ENCODE data around the gene IFFO2. TPM values are rescaled to one million over a fixed set of nuclear protein-coding genes. Genes with fewer than 3 reads are reported as not detected.

The IFFO2 gene
- total RNA-seq, 1 donor from 2014 or later = 39.6 TPM

GRCh38 chr1:18883636-18884418 lies 72.6 kb downstream of the IFFO2 start:
- peaks cover 21% of the 10 kb centered on the region for H3K36me3 Mint-ChIP-seq (ENCODE audit: low read depth, unreplicated experiment)
- H3K4me1 ChIP-seq (ENCODE audit: insufficient read depth, low read length) = peaks cover 9% of the 10 kb centered on the region
- peaks cover 3% of the 10 kb centered on the region for H4K20me1 ChIP-seq (ENCODE audit: insufficient read depth, low read length)
- H3K9ac ChIP-seq (ENCODE audit: low read length) = no peak overlapping the region
- no peak overlapping the region for H3K27ac Mint-ChIP-seq (ENCODE audit: unreplicated experiment)
- peaks cover 11% of the 10 kb centered on the region for H3K4me1 Mint-ChIP-seq (ENCODE audit: low read depth, unreplicated experiment)
- peaks cover 2% of the 10 kb centered on the region for H3K9me3 Mint-ChIP-seq (ENCODE audit: unreplicated experiment)
- H2AFZ ChIP-seq (ENCODE audit: low read depth, low read length) = no peak overlapping the region
- TF ChIP-seq EZH2 (IDR thresholded peaks at IDR 0.05; ENCODE audit: insufficient read depth, low read length) (no peak), CTCF (IDR thresholded peaks at IDR 0.05; ENCODE audit: insufficient read depth, low read depth, low read length) (peak; percentile 84)
- H3K9me3 ChIP-seq (ENCODE audit: insufficient read depth, low read depth, low read length) = no peaks in the 10 kb centered on the region
- H3K27me3 Mint-ChIP-seq (ENCODE audit: low read depth, unreplicated experiment) = peaks cover 9% of the 10 kb centered on the region
- no peaks in the 10 kb centered on the region for H3K27me3 ChIP-seq (ENCODE audit: insufficient read depth, low read length)
- DNase-seq (ENCODE audit: low read depth) (peak; percentile 61), FAIRE-seq (no peak)
- H3K36me3 ChIP-seq (ENCODE audit: insufficient read depth, low read length) = no peaks in the 10 kb centered on the region
- H3K4me2 ChIP-seq (ENCODE audit: low read length) = no peak overlapping the region
- no peak overlapping the region for H3K4me3 Mint-ChIP-seq (ENCODE audit: unreplicated experiment)
- no peaks in the 10 kb centered on the region for H3K79me2 ChIP-seq (ENCODE audit: insufficient read depth, low read length)
- no peak overlapping the region for H3K27ac ChIP-seq (ENCODE audit: low read depth, low read length)
- no peak overlapping the region for H3K4me3 ChIP-seq (ENCODE audit: insufficient read depth, low read depth, low read length)

GRCh38 chr1:18883079-18883478 lies 73.4 kb downstream of the IFFO2 start:
- peaks cover 21% of the 10 kb centered on the region for H3K36me3 Mint-ChIP-seq (ENCODE audit: low read depth, unreplicated experiment)
- Histone ChIP-seq H3K36me3 (ENCODE audit: insufficient read depth, low read length) (no peaks in the 10 kb centered on the region), H3K4me1 (ENCODE audit: insufficient read depth, low read length) (peaks cover 9% of the 10 kb centered on the region), H3K9me3 (ENCODE audit: insufficient read depth, low read depth, low read length) (no peaks in the 10 kb centered on the region), H3K79me2 (ENCODE audit: insufficient read depth, low read length) (no peaks in the 10 kb centered on the region), H3K27ac (ENCODE audit: low read depth, low read length) (no peak overlapping the region), H3K4me3 (ENCODE audit: insufficient read depth, low read depth, low read length) (no peak overlapping the region), H3K9ac (ENCODE audit: low read length) (no peak overlapping the region), H3K27me3 (ENCODE audit: insufficient read depth, low read length) (no peaks in the 10 kb centered on the region), H2AFZ (ENCODE audit: low read depth, low read length) (no peak overlapping the region), H4K20me1 (ENCODE audit: insufficient read depth, low read length) (peaks cover 3% of the 10 kb centered on the region), H3K4me2 (ENCODE audit: low read length) (no peak overlapping the region)
- TF ChIP-seq EZH2 (IDR thresholded peaks at IDR 0.05; ENCODE audit: insufficient read depth, low read length) (no peak), CTCF (IDR thresholded peaks at IDR 0.05; ENCODE audit: insufficient read depth, low read depth, low read length) (no peak)
- no peak overlapping the region for H3K27ac Mint-ChIP-seq (ENCODE audit: unreplicated experiment)
- H3K9me3 Mint-ChIP-seq (ENCODE audit: unreplicated experiment) = peaks cover 2% of the 10 kb centered on the region
- DNase-seq (ENCODE audit: low read depth) (no peak), FAIRE-seq (no peak)
- H3K4me1 Mint-ChIP-seq (ENCODE audit: low read depth, unreplicated experiment) = peaks cover 11% of the 10 kb centered on the region
- H3K27me3 Mint-ChIP-seq (ENCODE audit: low read depth, unreplicated experiment) = peaks cover 9% of the 10 kb centered on the region
- no peak overlapping the region for H3K4me3 Mint-ChIP-seq (ENCODE audit: unreplicated experiment)

GRCh38 chr1:18882486-18882885 lies 74.0 kb downstream of the IFFO2 start:
- H3K4me1 Mint-ChIP-seq (ENCODE audit: low read depth, unreplicated experiment) = peaks cover 11% of the 10 kb centered on the region
- no peaks in the 10 kb centered on the region for H3K27me3 ChIP-seq (ENCODE audit: insufficient read depth, low read length)
- no peak overlapping the region for H3K9ac ChIP-seq (ENCODE audit: low read length)
- FAIRE-seq (no peak), DNase-seq (ENCODE audit: low read depth) (peak; percentile 41)
- H2AFZ ChIP-seq (ENCODE audit: low read depth, low read length) = no peak overlapping the region
- H3K27me3 Mint-ChIP-seq (ENCODE audit: low read depth, unreplicated experiment) = peaks cover 9% of the 10 kb centered on the region
- no peak overlapping the region for H3K27ac ChIP-seq (ENCODE audit: low read depth, low read length)
- no peaks in the 10 kb centered on the region for H3K9me3 ChIP-seq (ENCODE audit: insufficient read depth, low read depth, low read length)
- no peak overlapping the region for H3K4me2 ChIP-seq (ENCODE audit: low read length)
- TF ChIP-seq EZH2 (IDR thresholded peaks at IDR 0.05; ENCODE audit: insufficient read depth, low read length) (no peak), CTCF (IDR thresholded peaks at IDR 0.05; ENCODE audit: insufficient read depth, low read depth, low read length) (no peak)
- no peaks in the 10 kb centered on the region for H3K36me3 ChIP-seq (ENCODE audit: insufficient read depth, low read length)
- H3K36me3 Mint-ChIP-seq (ENCODE audit: low read depth, unreplicated experiment) = peaks cover 21% of the 10 kb centered on the region
- no peak overlapping the region for H3K27ac Mint-ChIP-seq (ENCODE audit: unreplicated experiment)
- H3K9me3 Mint-ChIP-seq (ENCODE audit: unreplicated experiment) = peaks cover 2% of the 10 kb centered on the region
- no peak overlapping the region for H3K4me3 ChIP-seq (ENCODE audit: insufficient read depth, low read depth, low read length)
- no peak overlapping the region for H3K4me3 Mint-ChIP-seq (ENCODE audit: unreplicated experiment)
- H4K20me1 ChIP-seq (ENCODE audit: insufficient read depth, low read length) = peaks cover 3% of the 10 kb centered on the region
- H3K4me1 ChIP-seq (ENCODE audit: insufficient read depth, low read length) = peaks cover 9% of the 10 kb centered on the region
- H3K79me2 ChIP-seq (ENCODE audit: insufficient read depth, low read length) = no peaks in the 10 kb centered on the region

Measured in astrocyte (in vitro differentiated cells and primary cell).